ENCODE data around the gene PDHX.

DNA sequence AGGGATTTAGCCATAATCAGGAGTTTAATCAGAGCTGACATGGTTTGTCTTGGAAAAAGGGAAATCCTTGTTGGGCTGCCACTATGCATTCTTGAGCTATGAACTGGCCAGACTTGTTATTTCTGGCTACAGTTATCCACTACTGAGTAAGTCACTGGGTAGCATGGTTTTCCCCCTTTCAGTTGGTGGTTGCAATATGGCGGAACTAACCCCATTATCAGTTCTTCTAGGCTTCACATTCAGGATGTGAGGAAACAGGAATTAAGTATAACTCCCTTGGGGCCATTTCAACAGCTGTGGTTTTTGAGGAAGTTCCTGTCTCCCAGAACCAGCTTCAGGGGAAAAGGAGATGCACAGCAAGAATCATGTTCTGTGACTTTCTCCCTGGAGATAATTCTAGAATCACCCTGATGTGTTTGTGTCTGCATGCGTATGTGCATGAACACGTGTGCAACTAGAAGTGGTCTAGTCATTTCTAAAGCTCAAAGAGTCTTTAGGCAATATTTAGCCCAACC is 119.5 kb downstream of the PDHX start:
- no peak for TF ChIP-seq POLR2A (IDR thresholded peaks at IDR 0.05)
- no peak for TF ChIP-seq EP300 (IDR thresholded peaks at IDR 0.05)

All from ovary (tissue), 1 donor.